Measurements from ENCODE around the gene FASLG. TPM values are rescaled to one million over a fixed set of nuclear protein-coding genes. Genes with fewer than 3 reads are reported as not detected.
A peak's percentile ranks its signal among the peaks of the same experiment; 100 is the strongest.

FASLG gene
- total RNA-seq, 6 donors from 2014 or later, result 0.46 to 0.91 (median 0.52) TPM; not detected in 2

DNA sequence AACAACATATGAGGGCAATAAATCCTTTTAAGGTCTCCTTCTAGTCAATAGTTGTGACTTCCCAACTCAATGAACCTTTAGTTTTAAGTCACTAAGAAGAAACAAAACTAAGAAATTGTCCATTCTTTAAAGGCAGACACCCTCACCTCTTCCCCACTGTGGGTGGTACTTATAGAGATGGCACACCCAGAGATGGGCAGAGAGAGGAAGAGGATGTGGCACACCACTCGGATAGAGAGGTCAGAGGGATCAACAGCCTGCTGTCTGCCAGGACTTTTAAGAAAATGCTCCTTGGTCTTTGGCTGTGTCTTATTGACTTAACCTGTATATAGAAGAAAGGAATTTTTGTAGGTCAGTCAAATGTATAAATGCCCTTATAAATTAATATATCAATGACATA, 45.1 kb downstream of the FASLG start:
- Histone ChIP-seq H3K4me3 (no peak overlapping the region), H3K4me1 (no peaks in the 10 kb centered on the region), H3K27me3 (no peaks in the 10 kb centered on the region), H3K36me3 (no peaks in the 10 kb centered on the region), H3K9me3 (no peaks in the 10 kb centered on the region), H3K27ac (no peak overlapping the region)
- TF ChIP-seq POLR2AphosphoS5 (IDR thresholded peaks at IDR 0.05), result no peak
- TF ChIP-seq POLR2A (IDR thresholded peaks at IDR 0.05), result no peak
- no peak for TF ChIP-seq CTCF (IDR thresholded peaks at IDR 0.05)
- TF ChIP-seq EP300 (IDR thresholded peaks at IDR 0.05), result no peak
- DNase-seq (peak in 1 of 2 donors; percentile 22), ATAC-seq (ENCODE audit: low FRiP score in 2 of 2) (no peak)
- 33 to 59% methylated on average over 1 of the region's 1 CpG for WGBS, 2 donors

DNA sequence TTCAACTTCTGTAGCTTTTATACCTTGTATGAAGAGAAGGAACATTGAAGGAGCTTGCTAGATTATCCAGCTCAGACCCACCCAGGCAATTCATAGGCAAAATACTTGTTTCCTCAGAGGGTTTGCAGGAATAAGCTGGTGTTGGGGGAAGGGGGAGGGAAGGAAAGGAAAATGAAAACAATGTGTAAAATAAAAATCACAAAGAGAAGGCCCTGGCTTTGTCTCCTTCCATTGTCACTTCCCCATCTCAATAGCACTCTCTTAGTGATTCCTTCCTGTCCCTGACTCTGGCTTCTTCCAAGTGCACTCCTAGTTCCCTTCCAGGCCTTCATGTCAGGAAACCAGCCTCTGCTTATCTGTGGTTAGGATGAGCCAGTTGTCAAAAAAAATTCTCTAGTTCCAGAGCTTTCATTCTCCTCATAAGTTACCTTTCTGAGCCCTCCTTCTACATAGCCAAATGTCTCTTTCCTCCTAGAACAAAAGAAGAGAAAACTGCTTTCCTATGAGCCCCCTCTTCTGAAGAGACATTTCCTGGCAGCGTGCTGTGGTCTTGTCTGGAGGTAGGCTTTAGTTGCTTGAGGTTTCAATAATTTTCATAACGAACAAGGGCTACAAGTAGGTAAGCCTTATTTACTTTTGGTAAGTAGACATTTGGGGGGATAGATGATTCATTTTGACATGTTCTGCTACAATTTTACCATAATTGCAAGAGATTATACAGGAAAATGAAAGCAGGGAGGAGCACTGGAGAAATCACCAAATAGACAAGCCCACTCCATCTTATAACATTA, 45.7 kb downstream of the FASLG start:
- DNase-seq, result no peak
- Histone ChIP-seq H3K27me3 (no peaks in the 10 kb centered on the region), H3K9me3 (no peaks in the 10 kb centered on the region), H3K4me1 (no peaks in the 10 kb centered on the region), H3K27ac (no peak overlapping the region), H3K36me3 (no peaks in the 10 kb centered on the region), H3K4me3 (no peak overlapping the region)
- no peak for TF ChIP-seq POLR2A (IDR thresholded peaks at IDR 0.05)
- no peak for TF ChIP-seq EP300 (IDR thresholded peaks at IDR 0.05)
- no peak for TF ChIP-seq POLR2AphosphoS5 (IDR thresholded peaks at IDR 0.05)
- no peak for TF ChIP-seq CTCF (IDR thresholded peaks at IDR 0.05)
- ATAC-seq (ENCODE audit: low FRiP score in 2 of 2), result no peak
- WGBS, 2 donors, result 73 to 78% methylated on average over 2 of the region's 2 CpGs

GRCh38 chr1:172708452-172708851, 49.5 kb downstream of the FASLG start:
- no peak for ATAC-seq (ENCODE audit: low FRiP score in 2 of 2)
- TF ChIP-seq POLR2A (IDR thresholded peaks at IDR 0.05) (no peak), EP300 (IDR thresholded peaks at IDR 0.05) (no peak), CTCF (IDR thresholded peaks at IDR 0.05) (no peak), POLR2AphosphoS5 (IDR thresholded peaks at IDR 0.05) (no peak)
- WGBS, 2 donors, result 47 to 50% methylated on average over 2 of the region's 2 CpGs

DNA sequence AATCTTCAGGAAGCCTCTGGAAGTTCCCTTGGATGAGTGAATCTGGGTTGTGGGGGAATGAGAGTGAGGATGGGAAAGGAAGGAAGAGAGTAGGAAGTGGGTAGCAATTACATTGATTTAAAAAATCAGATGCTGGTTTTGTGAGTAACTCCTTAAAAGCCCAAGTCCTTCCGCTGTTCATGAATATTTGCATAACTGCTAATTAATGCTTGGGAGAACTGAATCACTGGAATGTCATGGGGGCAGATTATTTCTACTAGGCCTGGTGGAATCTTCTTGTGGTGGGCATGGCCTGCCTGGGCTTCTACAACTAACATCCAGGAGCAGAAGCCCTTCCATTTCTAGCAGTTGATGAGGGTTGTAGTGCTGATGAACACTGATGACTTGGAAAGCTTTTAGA, 52.7 kb downstream of the FASLG start:
- no peak overlapping the region for H3K4me3 ChIP-seq
- no peaks in the 10 kb centered on the region for H3K36me3 ChIP-seq
- no peak for TF ChIP-seq POLR2A (IDR thresholded peaks at IDR 0.05)
- TF ChIP-seq POLR2AphosphoS5 (IDR thresholded peaks at IDR 0.05), result no peak
- TF ChIP-seq CTCF (IDR thresholded peaks at IDR 0.05), result no peak
- TF ChIP-seq EP300 (IDR thresholded peaks at IDR 0.05), result no peak
- DNase-seq (no peak), ATAC-seq (ENCODE audit: low FRiP score in 2 of 2) (no peak)
- no peaks in the 10 kb centered on the region for H3K4me1 ChIP-seq
- H3K27me3 ChIP-seq, result no peaks in the 10 kb centered on the region
- H3K9me3 ChIP-seq, result no peaks in the 10 kb centered on the region
- H3K27ac ChIP-seq, result no peak overlapping the region
- WGBS, 2 donors, result 91 to 96% methylated on average over 1 of the region's 1 CpG

More at GRCh38 chr1:172708452-172708851, 49.5 kb downstream of the FASLG start:
- no peak overlapping the region for H3K4me3 ChIP-seq
- H3K27ac ChIP-seq, result no peak overlapping the region
- no peaks in the 10 kb centered on the region for H3K9me3 ChIP-seq
- H3K27me3 ChIP-seq, result no peaks in the 10 kb centered on the region
- H3K36me3 ChIP-seq, result no peaks in the 10 kb centered on the region
- DNase-seq, result no peak
- H3K4me1 ChIP-seq, result no peaks in the 10 kb centered on the region

GRCh38 chr1:172713466-172713865, 54.6 kb downstream of the FASLG start:
- no peak for ATAC-seq (ENCODE audit: low FRiP score in 2 of 2)
- no peak for TF ChIP-seq POLR2A (IDR thresholded peaks at IDR 0.05)
- no peak overlapping the region for H3K4me3 ChIP-seq

More at GRCh38 chr1:172713466-172713865, 54.6 kb downstream of the FASLG start:
- no peak for DNase-seq
- no peaks in the 10 kb centered on the region for H3K36me3 ChIP-seq
- H3K27me3 ChIP-seq, result no peaks in the 10 kb centered on the region
- H3K27ac ChIP-seq, result no peak overlapping the region
- no peaks in the 10 kb centered on the region for H3K4me1 ChIP-seq
- no peaks in the 10 kb centered on the region for H3K9me3 ChIP-seq

Small RNA genes lying within 50 kb of the gene (small RNA-seq; reads per million reads assigned to genes)
- 0 reads per million in 4 donors for gene RNU6-693P

Other genes with a start within 250 kb of the FASLG start
- not detected for gene C1orf105, start 238.4 kb upstream of the FASLG start, total RNA-seq
- 10 to 100 TPM in 5 of 6 donors, 1 to 10 TPM in 1; 5.9 to 23.4 (median 19.3) TPM for gene PIGC, start 215.0 kb upstream of the FASLG start, total RNA-seq
- 10 to 100 TPM; 14.4 to 59.2 (median 29.5) TPM for gene SUCO, start 126.0 kb upstream of the FASLG start, total RNA-seq